C4-2B (cell line): Measurements from ENCODE around the gene TMEM79.

Source experiments
- H3K27ac ChIP-seq: fragments of 450-650 bp; 2 replicates; pipeline ENCODE4 v1.5.1; 2017
- ZFX ChIP-seq: fragments of 450-650 bp; IDR thresholded peaks from 2 replicates; pipeline ENCODE4 v1.6.1; 2017
- TF ChIP-seq, protein P1 (sequence below): fragments of 450-650 bp; conservative IDR thresholded peaks from 2 replicates; pipeline ENCODE4 v1.5.1; 2017; ENCODE audit warnings: mild to moderate bottlenecking

The TMEM79 gene

DNA sequence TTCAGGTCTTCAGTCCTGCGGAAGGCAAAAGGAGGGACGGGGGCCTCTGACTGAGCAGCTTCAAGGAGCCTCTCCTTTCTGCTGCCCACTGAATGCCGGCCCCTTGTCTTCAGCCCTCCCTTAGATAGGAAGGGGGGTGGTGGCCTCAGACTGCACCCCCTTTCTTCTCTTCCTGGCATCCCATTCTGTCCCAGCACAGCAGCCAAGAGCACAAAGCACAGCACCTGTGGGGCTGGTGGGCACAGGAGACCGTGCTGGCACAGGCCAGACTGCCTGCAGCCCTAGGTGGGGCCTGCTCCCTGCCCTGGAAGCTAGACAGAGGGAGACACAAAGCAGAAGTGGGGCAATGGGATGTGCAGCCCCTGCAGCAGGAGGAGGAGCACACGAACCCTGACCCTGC is 34.5 kb upstream of the TMEM79 start:
- no peak overlapping the region for H3K27ac ChIP-seq
- TF ChIP-seq ZFX = no peak
- TF ChIP-seq, protein P1, sequence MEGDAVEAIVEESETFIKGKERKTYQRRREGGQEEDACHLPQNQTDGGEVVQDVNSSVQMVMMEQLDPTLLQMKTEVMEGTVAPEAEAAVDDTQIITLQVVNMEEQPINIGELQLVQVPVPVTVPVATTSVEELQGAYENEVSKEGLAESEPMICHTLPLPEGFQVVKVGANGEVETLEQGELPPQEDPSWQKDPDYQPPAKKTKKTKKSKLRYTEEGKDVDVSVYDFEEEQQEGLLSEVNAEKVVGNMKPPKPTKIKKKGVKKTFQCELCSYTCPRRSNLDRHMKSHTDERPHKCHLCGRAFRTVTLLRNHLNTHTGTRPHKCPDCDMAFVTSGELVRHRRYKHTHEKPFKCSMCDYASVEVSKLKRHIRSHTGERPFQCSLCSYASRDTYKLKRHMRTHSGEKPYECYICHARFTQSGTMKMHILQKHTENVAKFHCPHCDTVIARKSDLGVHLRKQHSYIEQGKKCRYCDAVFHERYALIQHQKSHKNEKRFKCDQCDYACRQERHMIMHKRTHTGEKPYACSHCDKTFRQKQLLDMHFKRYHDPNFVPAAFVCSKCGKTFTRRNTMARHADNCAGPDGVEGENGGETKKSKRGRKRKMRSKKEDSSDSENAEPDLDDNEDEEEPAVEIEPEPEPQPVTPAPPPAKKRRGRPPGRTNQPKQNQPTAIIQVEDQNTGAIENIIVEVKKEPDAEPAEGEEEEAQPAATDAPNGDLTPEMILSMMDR = no peak

DNA sequence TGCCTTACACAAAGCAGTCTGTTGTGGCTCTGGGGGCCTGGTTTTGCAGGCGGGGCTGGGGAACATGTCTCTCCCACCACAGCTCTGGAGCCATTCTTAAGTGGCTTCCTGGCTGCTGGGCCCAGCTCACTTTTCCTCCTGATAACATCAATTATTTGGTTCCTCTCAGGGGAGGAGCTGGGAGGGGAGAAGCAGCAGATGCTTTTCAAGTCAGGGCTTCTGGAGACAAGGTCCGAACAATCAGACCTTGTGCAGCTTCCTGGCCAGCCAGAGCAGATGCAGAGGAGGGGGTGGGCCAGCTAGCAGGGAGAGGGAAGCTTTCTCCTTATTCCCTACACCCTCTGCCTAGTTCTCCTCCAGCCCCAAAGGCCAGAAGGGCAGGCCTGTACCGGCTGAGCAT is 32.6 kb upstream of the TMEM79 start:
- TF ChIP-seq ZFX = no peak
- TF ChIP-seq, protein P1 = no peak
- H3K27ac ChIP-seq = no peak overlapping the region

DNA sequence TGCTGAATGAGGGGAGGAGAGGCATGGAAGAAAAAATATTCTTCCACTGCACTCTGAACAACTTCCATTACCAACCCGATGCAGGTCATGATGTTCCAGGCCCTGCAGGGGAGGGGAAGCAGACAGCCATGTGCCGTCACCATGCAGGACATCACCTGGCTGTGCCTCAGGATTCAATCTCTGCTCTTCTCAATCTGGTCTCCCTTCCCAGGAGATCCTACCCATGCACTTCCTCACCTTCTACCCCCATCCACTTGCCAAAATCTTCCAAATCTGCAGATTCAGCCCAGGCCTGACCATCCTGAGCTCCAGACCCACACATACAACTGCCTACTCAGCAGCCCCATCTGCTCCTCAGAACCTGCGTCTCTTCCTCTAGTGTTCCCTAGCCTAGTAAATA is 30.5 kb upstream of the TMEM79 start:
- H3K27ac ChIP-seq = no peak overlapping the region
- no peak for TF ChIP-seq ZFX
- TF ChIP-seq, protein P1 = no peak

DNA sequence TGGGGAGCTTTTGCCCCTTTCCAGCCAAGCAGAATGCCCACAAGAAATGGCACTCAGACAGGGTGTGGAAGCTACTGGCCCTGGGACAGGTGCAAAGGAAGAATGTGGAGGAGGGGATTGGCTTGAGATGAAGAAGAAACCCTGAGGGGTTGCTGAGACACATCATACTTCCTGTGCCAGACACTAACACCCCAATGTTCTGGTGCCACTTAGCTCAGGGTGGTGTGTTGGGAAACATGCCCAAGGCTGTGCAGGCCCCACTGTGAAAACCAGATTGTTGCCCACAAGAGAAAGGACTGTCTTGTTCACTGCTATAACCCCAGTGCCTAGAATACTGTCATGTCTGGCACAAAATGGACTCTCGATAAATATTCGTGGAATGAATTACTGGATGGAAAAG is 26.4 kb upstream of the TMEM79 start:
- no peak overlapping the region for H3K27ac ChIP-seq
- TF ChIP-seq, protein P1 = no peak
- no peak for TF ChIP-seq ZFX

DNA sequence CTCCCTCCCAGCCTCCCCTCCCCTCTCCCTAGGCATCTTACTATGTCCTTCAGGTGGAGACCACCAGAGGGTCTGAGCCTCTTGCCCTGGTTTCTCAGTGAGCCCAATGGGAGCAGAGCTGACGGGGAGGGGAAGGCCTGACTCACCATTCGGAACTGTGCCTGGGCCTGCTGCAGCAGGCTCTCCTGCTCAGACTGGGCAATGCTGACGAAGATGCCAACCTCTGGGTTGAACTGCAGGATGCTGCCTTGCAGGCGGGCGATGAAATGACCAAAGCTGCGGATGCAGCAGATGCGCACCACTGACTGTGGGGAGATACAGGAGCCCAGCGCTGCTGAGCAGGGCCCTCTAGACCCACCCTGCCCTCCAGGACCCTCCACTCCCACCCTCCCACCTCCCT is 25.3 kb upstream of the TMEM79 start:
- TF ChIP-seq, protein P1 = no peak
- TF ChIP-seq ZFX = no peak
- no peak overlapping the region for H3K27ac ChIP-seq

DNA sequence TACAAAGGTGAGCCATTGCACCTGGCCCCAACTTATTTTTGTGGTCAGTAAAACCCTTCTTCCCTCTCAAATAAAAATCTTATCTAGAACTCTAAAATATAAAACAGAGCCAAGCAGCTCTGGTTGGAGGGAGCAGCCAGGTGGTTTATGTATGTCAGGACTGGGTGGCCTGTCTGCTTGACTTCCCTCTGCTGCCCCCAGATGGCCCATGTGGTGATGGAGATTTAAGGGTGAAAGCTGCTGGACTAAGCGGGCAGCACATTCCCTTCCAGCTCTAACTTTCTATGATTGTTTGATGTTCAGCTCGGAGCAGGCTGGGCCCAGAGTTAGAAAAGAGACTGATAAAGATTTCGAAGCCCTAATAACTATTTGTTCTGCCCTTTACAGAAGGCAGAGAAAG is 24.3 kb upstream of the TMEM79 start:
- no peak overlapping the region for H3K27ac ChIP-seq
- no peak for TF ChIP-seq ZFX
- TF ChIP-seq, protein P1 = no peak

DNA sequence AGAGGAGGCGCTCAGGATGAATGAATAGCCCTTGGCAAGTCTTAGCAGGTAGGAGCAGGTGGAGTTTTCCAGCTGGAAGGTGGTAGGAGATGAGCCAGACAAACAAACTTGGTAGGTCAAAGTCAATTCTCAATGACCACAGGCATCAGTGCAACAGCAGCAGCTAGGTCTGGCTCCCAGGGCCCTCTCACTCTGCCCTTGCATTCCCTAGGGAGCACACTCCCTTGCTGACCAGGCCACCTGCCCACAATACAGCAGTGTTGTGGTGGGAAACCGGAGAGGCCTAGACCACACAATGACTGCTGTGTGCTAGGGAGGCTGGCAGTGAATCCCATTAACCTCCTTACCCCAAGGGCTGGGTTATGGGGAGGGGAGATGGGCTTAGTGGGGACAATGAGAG is 23.2 kb upstream of the TMEM79 start:
- H3K27ac ChIP-seq = no peak overlapping the region

More for the DNA sequence above, 23.2 kb upstream of the TMEM79 start:
- TF ChIP-seq, protein P1 = no peak
- no peak for TF ChIP-seq ZFX
